ENCODE results near the gene STXBP3. TPM values are rescaled to one million over a fixed set of nuclear protein-coding genes. Genes with fewer than 3 reads are reported as not detected.

Gene STXBP3
- total and polyA plus RNA-seq, 4 experiments from 2014 or later: 69.0 to 92.5 (median 82.5) TPM

GRCh38 chr1:108848806-108849205, 102.3 kb downstream of the STXBP3 start:
- Mint-ChIP-seq H3K9me3 (no peaks in the 10 kb centered on the region), H3K4me3 (no peak overlapping the region), H3K27ac (no peak overlapping the region), H3K27me3 (peaks cover 0 to 3% of the 10 kb centered on the region in 2 donors), H3K36me3 (no peaks in the 10 kb centered on the region), H3K4me1 (peaks cover 2 to 7% (median 6%) of the 10 kb centered on the region in 4 donors)
- CTCF ChIA-PET (ENCODE audit: partially characterized antibody): interaction anchor here (1.2 kb wide), 1 partner anchor 21 kb away, joined by 3 read pairs; no protein-coding TSS in a partner anchor
- Histone ChIP-seq H3K27me3 (ENCODE audit: insufficient read depth, low read length) (no peaks in the 10 kb centered on the region), H3K4me3 (ENCODE audit: low read length in 2 of 2) (no peak overlapping the region), H3K4me1 (ENCODE audit: insufficient read depth, low read length) (peaks cover 7% of the 10 kb centered on the region), H3K36me3 (ENCODE audit: insufficient read depth, low read length) (no peaks in the 10 kb centered on the region), H3K27ac (ENCODE audit: low read depth, low read length) (no peak overlapping the region), H3K9me3 (ENCODE audit: control insufficient read depth in 1 of 2, low read length in 2 of 2) (no peaks in the 10 kb centered on the region)
- DNase-seq: no peak
- intact Hi-C loops (cut with micrococcal nuclease): no loop called here
- POLR2A ChIA-PET (ENCODE audit: partially characterized antibody): no interaction called here

DNA sequence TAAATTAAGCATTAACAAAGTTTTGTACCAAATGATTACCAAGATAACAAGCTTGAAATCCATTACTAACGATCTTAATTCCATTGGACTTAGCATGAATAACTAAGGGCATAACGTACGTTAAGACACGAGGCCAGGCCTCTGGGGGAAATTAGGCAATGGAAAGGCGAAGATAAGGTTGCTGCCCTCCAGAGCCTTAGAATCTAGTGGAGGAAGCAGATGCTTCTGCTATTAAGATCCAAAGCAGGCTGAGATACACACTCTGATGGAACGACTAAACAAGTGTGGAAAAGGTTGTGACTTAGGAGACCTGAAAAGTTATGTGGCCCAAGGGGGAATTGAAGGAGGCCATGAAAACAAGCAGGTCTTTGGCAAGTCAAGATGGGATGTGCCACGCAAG, 104.5 kb downstream of the STXBP3 start:
- ChIA-PET CTCF (ENCODE audit: partially characterized antibody) (interaction anchor here (4.3 kb wide), 1 partner anchor 22 kb away, joined by 25 read pairs; no protein-coding TSS in a partner anchor), POLR2A (ENCODE audit: partially characterized antibody) (no interaction called here)
- H3K4me1 Mint-ChIP-seq: peaks cover 2 to 7% (median 6%) of the 10 kb centered on the region in 4 donors

GRCh38 chr1:108851567-108851966, 105.1 kb downstream of the STXBP3 start:
- no peak overlapping the region for H3K27ac Mint-ChIP-seq
- H3K4me1 Mint-ChIP-seq: peaks cover 2 to 7% (median 6%) of the 10 kb centered on the region in 4 donors
- H3K9me3 Mint-ChIP-seq: peaks cover 0 to under 1% (median 0%) of the 10 kb centered on the region in 8 donors
- Histone ChIP-seq H3K36me3 (ENCODE audit: insufficient read depth, low read length) (no peaks in the 10 kb centered on the region), H3K4me3 (ENCODE audit: low read length in 2 of 2) (no peak overlapping the region), H3K4me1 (ENCODE audit: insufficient read depth, low read length) (peaks cover 7% of the 10 kb centered on the region), H3K27me3 (ENCODE audit: insufficient read depth, low read length) (no peaks in the 10 kb centered on the region), H3K27ac (ENCODE audit: low read depth, low read length) (no peak overlapping the region), H3K9me3 (ENCODE audit: control insufficient read depth in 1 of 2, low read length in 2 of 2) (no peaks in the 10 kb centered on the region)
- ChIA-PET POLR2A (ENCODE audit: partially characterized antibody) (no interaction called here), CTCF (ENCODE audit: partially characterized antibody) (interaction anchor here (1.1 to 4.3 kb wide), 3 partner anchors 14 to 45 kb away, joined by 3 to 25 read pairs (median 3); no protein-coding TSS in a partner anchor)
- no peak for DNase-seq
- no peaks in the 10 kb centered on the region for H3K36me3 Mint-ChIP-seq
- intact Hi-C loops (cut with micrococcal nuclease): no loop called here
- no peak overlapping the region for H3K4me3 Mint-ChIP-seq
- H3K27me3 Mint-ChIP-seq: peaks cover 5 to 9% of the 10 kb centered on the region in 2 donors

More for the DNA sequence above, 104.5 kb downstream of the STXBP3 start:
- no peak overlapping the region for H3K27ac ChIP-seq (ENCODE audit: low read depth, low read length)
- no peak overlapping the region for H3K4me3 ChIP-seq (ENCODE audit: low read length in 2 of 2)
- Mint-ChIP-seq H3K4me3 (no peak overlapping the region), H3K27me3 (peaks cover 3 to 7% of the 10 kb centered on the region in 2 donors), H3K27ac (no peak overlapping the region), H3K36me3 (no peaks in the 10 kb centered on the region), H3K9me3 (no peaks in the 10 kb centered on the region)
- no peak for DNase-seq
- intact Hi-C loops (cut with micrococcal nuclease): no loop called here
- H3K4me1 ChIP-seq (ENCODE audit: insufficient read depth, low read length): peaks cover 7% of the 10 kb centered on the region
- H3K27me3 ChIP-seq (ENCODE audit: insufficient read depth, low read length): no peaks in the 10 kb centered on the region
- no peaks in the 10 kb centered on the region for H3K36me3 ChIP-seq (ENCODE audit: insufficient read depth, low read length)
- H3K9me3 ChIP-seq (ENCODE audit: control insufficient read depth in 1 of 2, low read length in 2 of 2): no peaks in the 10 kb centered on the region

DNA sequence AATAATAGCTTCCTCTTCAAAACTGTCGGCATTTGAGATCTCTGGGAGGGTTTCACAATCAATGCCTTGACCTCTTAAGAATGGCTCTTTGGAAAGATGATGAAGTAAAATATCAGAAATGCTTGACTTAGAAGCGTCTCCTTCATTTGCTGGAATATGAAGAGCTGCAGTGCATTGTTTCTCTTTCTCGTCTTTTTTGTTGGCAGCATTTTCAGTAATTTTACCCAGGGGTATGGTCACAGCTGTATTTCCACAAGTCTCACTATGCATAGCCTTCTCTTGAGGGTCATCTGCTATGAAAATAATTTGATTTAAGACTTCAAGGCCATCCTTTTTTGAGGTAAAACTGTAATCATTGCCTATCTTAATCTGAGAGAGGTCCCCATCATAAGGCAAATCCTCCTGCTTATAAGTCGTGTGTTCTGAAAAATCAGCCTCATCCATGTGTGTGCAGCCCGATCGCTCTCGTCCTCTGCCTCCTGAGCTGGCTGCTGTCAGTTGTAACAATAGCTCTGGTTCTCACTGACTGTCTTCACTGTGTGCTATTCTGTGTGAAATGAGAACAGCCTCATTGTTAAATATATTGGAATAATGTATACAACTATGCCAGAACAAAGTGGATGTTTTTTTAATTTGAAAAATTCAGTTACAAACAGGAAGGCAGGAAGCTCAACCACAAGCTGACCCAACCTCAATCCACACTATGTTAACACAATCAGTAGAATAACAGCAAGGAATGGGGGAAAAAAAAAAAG, 105.9 kb downstream of the STXBP3 start:
- H3K36me3 Mint-ChIP-seq: no peaks in the 10 kb centered on the region
- peaks cover 0 to 2% (median 0%) of the 10 kb centered on the region in 8 donors for H3K9me3 Mint-ChIP-seq
- POLR2A ChIA-PET (ENCODE audit: partially characterized antibody): no interaction called here
- no peaks in the 10 kb centered on the region for H3K27me3 ChIP-seq (ENCODE audit: insufficient read depth, low read length)
- no peaks in the 10 kb centered on the region for H3K36me3 ChIP-seq (ENCODE audit: insufficient read depth, low read length)
- H3K27me3 Mint-ChIP-seq: peaks cover 5 to 12% of the 10 kb centered on the region in 2 donors
- H3K4me1 Mint-ChIP-seq: peaks cover 2 to 7% (median 6%) of the 10 kb centered on the region in 4 donors
- CTCF ChIA-PET (ENCODE audit: partially characterized antibody): interaction anchor here (1.1 to 4.3 kb wide), 4 partner anchors 13 to 45 kb away, joined by 3 to 25 read pairs (median 4); no protein-coding TSS in a partner anchor
- DNase-seq: no peak
- no peak overlapping the region for H3K27ac ChIP-seq (ENCODE audit: low read depth, low read length)
- peak overlapping the region in 2 of 7 donors; percentile 40 to 62 for H3K27ac Mint-ChIP-seq
- intact Hi-C loops (cut with micrococcal nuclease): no loop called here
- no peak overlapping the region for H3K4me3 ChIP-seq (ENCODE audit: low read length in 2 of 2)
- H3K4me1 ChIP-seq (ENCODE audit: insufficient read depth, low read length): peaks cover 7% of the 10 kb centered on the region
- no peaks in the 10 kb centered on the region for H3K9me3 ChIP-seq (ENCODE audit: control insufficient read depth in 1 of 2, low read length in 2 of 2)
- H3K4me3 Mint-ChIP-seq: no peak overlapping the region

- Mint-ChIP-seq H3K27me3 (peaks cover 5 to 17% of the 10 kb centered on the region in 2 donors), H3K27ac (no peak overlapping the region)
- intact Hi-C loops (cut with micrococcal nuclease): no loop called here
Observed at GRCh38 chr1:108854221-108855019, 107.9 kb downstream of the STXBP3 start.

DNA sequence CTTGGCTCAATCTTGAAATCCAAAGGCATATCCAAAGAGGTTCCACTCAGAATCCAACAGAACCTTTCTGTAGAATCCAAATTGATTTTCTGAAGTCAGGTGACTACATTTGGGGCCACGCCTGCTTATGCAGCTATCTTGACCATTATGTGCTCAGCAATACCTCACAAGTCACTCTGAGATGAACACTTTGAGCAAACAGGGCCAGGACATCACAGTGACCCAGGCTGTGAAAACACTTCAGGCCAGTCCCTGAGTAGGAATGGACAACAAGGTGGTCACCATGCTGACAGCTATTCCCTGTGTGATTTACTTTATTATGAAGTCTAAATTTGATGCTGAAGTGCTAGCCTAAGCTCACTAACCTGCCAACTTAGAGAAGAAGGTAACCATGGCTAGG, 110.5 kb downstream of the STXBP3 start, which contains the start of gene AKNAD1:
Gene AKNAD1, minus strand, starts transcription at position 101 of the 400 bp plus-strand sequence. CDS start 4,430 bp downstream, outside the sequence.
- Mint-ChIP-seq H3K9me3 (peaks cover 0 to 2% (median 0%) of the 10 kb centered on the region in 8 donors), H3K4me3 (peak within 1 kb of the TSS in 1 of 8 donors; percentile 0), H3K27me3 (peaks cover 10 to 20% of the 10 kb centered on the region in 2 donors), H3K27ac (no peak within 1 kb of the TSS), H3K36me3 (no peaks in the 10 kb centered on the region), H3K4me1 (peaks cover 2 to 7% (median 6%) of the 10 kb centered on the region in 4 donors)
- H3K36me3 ChIP-seq (ENCODE audit: insufficient read depth, low read length): no peaks in the 10 kb centered on the region
- no peak for DNase-seq
- no peaks in the 10 kb centered on the region for H3K9me3 ChIP-seq (ENCODE audit: control insufficient read depth in 1 of 2, low read length in 2 of 2)
- H3K4me1 ChIP-seq (ENCODE audit: insufficient read depth, low read length): peaks cover 7% of the 10 kb centered on the region
- no peak within 1 kb of the TSS for H3K4me3 ChIP-seq (ENCODE audit: low read length in 2 of 2)
- intact Hi-C loops (cut with micrococcal nuclease): no loop called here
- ChIA-PET CTCF (ENCODE audit: partially characterized antibody) (interaction anchor here (1.6 kb wide), 1 partner anchor 28 kb away, joined by 7 read pairs; no protein-coding TSS in a partner anchor), POLR2A (ENCODE audit: partially characterized antibody) (no interaction called here)
- no peak within 1 kb of the TSS for H3K27ac ChIP-seq (ENCODE audit: low read depth, low read length)
- H3K27me3 ChIP-seq (ENCODE audit: insufficient read depth, low read length): no peaks in the 10 kb centered on the region

More at GRCh38 chr1:108854221-108855019, 107.9 kb downstream of the STXBP3 start:
- no peak for DNase-seq
- CTCF ChIA-PET (ENCODE audit: partially characterized antibody): no interaction called here
- no peaks in the 10 kb centered on the region for H3K36me3 Mint-ChIP-seq
- Histone ChIP-seq H3K36me3 (ENCODE audit: insufficient read depth, low read length) (no peaks in the 10 kb centered on the region), H3K27ac (ENCODE audit: low read depth, low read length) (no peak overlapping the region), H3K9me3 (ENCODE audit: control insufficient read depth in 1 of 2, low read length in 2 of 2) (no peaks in the 10 kb centered on the region), H3K27me3 (ENCODE audit: insufficient read depth, low read length) (no peaks in the 10 kb centered on the region), H3K4me3 (ENCODE audit: low read length in 2 of 2) (no peak overlapping the region), H3K4me1 (ENCODE audit: insufficient read depth, low read length) (peaks cover 7% of the 10 kb centered on the region)
- POLR2A ChIA-PET (ENCODE audit: partially characterized antibody): no interaction called here
- H3K4me3 Mint-ChIP-seq: no peak overlapping the region
- H3K9me3 Mint-ChIP-seq: peaks cover 0 to 2% (median 0%) of the 10 kb centered on the region in 8 donors
- peaks cover 2 to 7% (median 6%) of the 10 kb centered on the region in 4 donors for H3K4me1 Mint-ChIP-seq
